Osteoblast (primary cell): Measurements from ENCODE around the gene TSPAN13. TPM values are rescaled to one million over a fixed set of nuclear protein-coding genes. Genes with fewer than 3 reads are reported as not detected.

Experiments
- DNase-seq: peaks from one replicate; pipeline ENCODE4 v3.0.0; 2011; ENCODE audit warnings: low spot score, mixed read lengths; ENCODE audit not compliant: insufficient read length; ENCODE audit errors: missing footprints
- H2AFZ ChIP-seq: 2 replicates; pipeline ENCODE4 v1.6.0; 2011; ENCODE audit warnings: mild to moderate bottlenecking, low read length
- H3K27ac ChIP-seq: 2 replicates; pipeline ENCODE4 v1.5.1; 2011; ENCODE audit warnings: mild to moderate bottlenecking, low read depth, low read length, moderate library complexity
- H3K27me3 ChIP-seq: 2 replicates; pipeline ENCODE4 v1.6.0; 2012; ENCODE audit warnings: mild to moderate bottlenecking, control low read depth, inconsistent platforms, low read length, moderate library complexity; ENCODE audit not compliant: insufficient read depth
- H3K36me3 ChIP-seq: 2 replicates; pipeline ENCODE4 v1.5.1; 2011; ENCODE audit warnings: mild to moderate bottlenecking, low read length, control low read depth, moderate library complexity; ENCODE audit not compliant: insufficient read depth
- H3K4me1 ChIP-seq: 2 replicates; pipeline ENCODE4 v1.5.1; 2011; ENCODE audit warnings: mild to moderate bottlenecking, low read length, control low read depth, moderate library complexity; ENCODE audit not compliant: insufficient read depth
- H3K4me2 ChIP-seq: 2 replicates; pipeline ENCODE4 v1.6.0; 2011; ENCODE audit warnings: mild to moderate bottlenecking, low read length; ENCODE audit not compliant: insufficient read depth
- H3K4me3 ChIP-seq: fragments of 200-600 bp; sonication (generic); 3 replicates; pipeline ENCODE4 v1.5.1; 2012; ENCODE audit warnings: mild to moderate bottlenecking, low read length, inconsistent platforms; ENCODE audit not compliant: insufficient read depth
- H3K79me2 ChIP-seq: 2 replicates; pipeline ENCODE4 v1.6.0; 2012; ENCODE audit warnings: mild to moderate bottlenecking, low read length, control low read depth, inconsistent platforms; ENCODE audit not compliant: insufficient read depth
- H3K9me3 ChIP-seq: 2 replicates; pipeline ENCODE4 v1.5.1; 2011; ENCODE audit warnings: low read depth, low read length, control low read depth
- H4K20me1 ChIP-seq: 2 replicates; pipeline ENCODE4 v1.6.0; 2012; ENCODE audit warnings: mild to moderate bottlenecking, low read length, control low read depth; ENCODE audit not compliant: insufficient read depth
- total RNA-seq: library from RNA; depleted of rRNA; stranded (reverse); fragments of >200 nt; gene quantifications from 2 replicates; pipeline ENCODE4 v1.2.3, GENCODE V29; 2012
- TF ChIP-seq, protein P1 (sequence below): IDR thresholded peaks from 2 replicates; pipeline ENCODE4 v1.5.1; 2011; ENCODE audit warnings: mild to moderate bottlenecking, low read depth, low read length, moderate library complexity; ENCODE audit errors: extremely low read depth

Gene TSPAN13
- total RNA-seq, 1 donor: 1.8 TPM

DNA sequence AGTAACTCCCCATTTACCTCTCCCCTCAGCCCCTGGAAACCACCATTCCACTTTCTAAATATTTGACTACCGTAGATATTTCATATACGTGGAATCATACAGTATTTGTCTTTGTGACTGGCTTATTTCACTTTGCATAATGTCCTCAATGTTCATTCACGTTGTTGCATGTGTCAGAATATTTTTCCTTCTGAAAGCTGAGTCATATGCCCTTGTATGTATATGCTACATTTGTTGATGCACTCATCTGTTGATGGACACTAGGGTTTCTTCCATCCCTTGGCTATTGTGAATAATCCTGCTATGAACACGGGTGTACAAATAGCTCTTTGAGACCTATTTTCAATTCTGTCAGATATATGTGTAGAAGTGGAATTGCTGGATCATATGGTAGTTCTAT is 25.8 kb upstream of the TSPAN13 start:
- no peaks in the 10 kb centered on the region for H3K36me3 ChIP-seq
- TF ChIP-seq, protein P1, sequence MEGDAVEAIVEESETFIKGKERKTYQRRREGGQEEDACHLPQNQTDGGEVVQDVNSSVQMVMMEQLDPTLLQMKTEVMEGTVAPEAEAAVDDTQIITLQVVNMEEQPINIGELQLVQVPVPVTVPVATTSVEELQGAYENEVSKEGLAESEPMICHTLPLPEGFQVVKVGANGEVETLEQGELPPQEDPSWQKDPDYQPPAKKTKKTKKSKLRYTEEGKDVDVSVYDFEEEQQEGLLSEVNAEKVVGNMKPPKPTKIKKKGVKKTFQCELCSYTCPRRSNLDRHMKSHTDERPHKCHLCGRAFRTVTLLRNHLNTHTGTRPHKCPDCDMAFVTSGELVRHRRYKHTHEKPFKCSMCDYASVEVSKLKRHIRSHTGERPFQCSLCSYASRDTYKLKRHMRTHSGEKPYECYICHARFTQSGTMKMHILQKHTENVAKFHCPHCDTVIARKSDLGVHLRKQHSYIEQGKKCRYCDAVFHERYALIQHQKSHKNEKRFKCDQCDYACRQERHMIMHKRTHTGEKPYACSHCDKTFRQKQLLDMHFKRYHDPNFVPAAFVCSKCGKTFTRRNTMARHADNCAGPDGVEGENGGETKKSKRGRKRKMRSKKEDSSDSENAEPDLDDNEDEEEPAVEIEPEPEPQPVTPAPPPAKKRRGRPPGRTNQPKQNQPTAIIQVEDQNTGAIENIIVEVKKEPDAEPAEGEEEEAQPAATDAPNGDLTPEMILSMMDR: no peak
- no peaks in the 10 kb centered on the region for H3K9me3 ChIP-seq
- no peak overlapping the region for H3K4me3 ChIP-seq
- H3K27ac ChIP-seq: no peak overlapping the region
- H2AFZ ChIP-seq: no peak overlapping the region
- H3K79me2 ChIP-seq: no peaks in the 10 kb centered on the region
- no peak overlapping the region for H3K4me2 ChIP-seq
- no peaks in the 10 kb centered on the region for H4K20me1 ChIP-seq
- H3K4me1 ChIP-seq: no peaks in the 10 kb centered on the region
- no peak for DNase-seq
- no peaks in the 10 kb centered on the region for H3K27me3 ChIP-seq

DNA sequence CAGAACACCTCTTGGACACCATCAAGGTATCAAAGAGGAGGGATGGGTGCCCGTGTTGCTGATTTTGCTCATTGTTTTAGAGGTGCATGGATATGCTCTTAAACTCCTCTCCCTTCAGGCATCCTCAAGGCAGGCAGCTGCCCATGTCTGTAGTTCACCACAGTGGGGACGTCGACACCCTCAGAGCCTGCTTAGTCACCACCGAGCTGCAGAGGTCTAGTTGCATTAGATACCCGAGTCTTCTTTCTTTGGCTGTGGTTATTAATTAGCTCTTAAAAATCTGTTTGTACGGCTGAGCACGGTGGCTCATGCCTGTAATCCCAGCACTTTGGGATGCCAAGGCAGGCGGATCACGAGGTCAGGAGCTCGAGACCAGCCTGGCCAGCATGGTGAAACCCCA is 24.7 kb upstream of the TSPAN13 start:
- no peak for DNase-seq
- Histone ChIP-seq H4K20me1 (no peaks in the 10 kb centered on the region), H3K4me3 (no peak overlapping the region), H3K27ac (no peak overlapping the region), H3K27me3 (no peaks in the 10 kb centered on the region), H3K9me3 (no peaks in the 10 kb centered on the region), H3K4me2 (no peak overlapping the region), H3K79me2 (no peaks in the 10 kb centered on the region), H3K4me1 (no peaks in the 10 kb centered on the region), H3K36me3 (no peaks in the 10 kb centered on the region), H2AFZ (no peak overlapping the region)
- TF ChIP-seq, protein P1: no peak

DNA sequence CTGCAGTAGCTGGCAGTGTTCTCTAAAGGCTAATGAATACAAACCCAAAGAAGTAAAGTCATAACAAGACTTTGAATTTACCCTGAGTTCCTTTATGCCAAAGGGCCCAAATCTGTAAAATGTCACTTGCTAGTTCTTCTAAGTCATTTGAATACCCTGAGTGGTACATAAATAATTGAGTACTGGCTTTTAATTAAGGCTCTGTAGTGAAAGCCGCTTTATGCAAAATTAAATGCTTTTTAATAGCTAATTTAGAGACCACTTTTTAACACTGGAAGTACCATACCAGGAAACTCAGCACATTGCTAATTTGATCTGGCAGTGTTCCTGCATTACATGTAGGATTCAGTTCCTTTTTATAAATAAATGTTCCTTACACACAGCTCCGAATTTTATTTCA is 24.0 kb upstream of the TSPAN13 start:
- no peaks in the 10 kb centered on the region for H3K4me1 ChIP-seq
- no peaks in the 10 kb centered on the region for H3K79me2 ChIP-seq
- H3K4me3 ChIP-seq: no peak overlapping the region
- H3K4me2 ChIP-seq: no peak overlapping the region
- no peak overlapping the region for H2AFZ ChIP-seq
- H3K27me3 ChIP-seq: no peaks in the 10 kb centered on the region
- no peaks in the 10 kb centered on the region for H4K20me1 ChIP-seq
- no peaks in the 10 kb centered on the region for H3K9me3 ChIP-seq
- no peak overlapping the region for H3K27ac ChIP-seq
- TF ChIP-seq, protein P1: no peak
- no peak for DNase-seq
- no peaks in the 10 kb centered on the region for H3K36me3 ChIP-seq

DNA sequence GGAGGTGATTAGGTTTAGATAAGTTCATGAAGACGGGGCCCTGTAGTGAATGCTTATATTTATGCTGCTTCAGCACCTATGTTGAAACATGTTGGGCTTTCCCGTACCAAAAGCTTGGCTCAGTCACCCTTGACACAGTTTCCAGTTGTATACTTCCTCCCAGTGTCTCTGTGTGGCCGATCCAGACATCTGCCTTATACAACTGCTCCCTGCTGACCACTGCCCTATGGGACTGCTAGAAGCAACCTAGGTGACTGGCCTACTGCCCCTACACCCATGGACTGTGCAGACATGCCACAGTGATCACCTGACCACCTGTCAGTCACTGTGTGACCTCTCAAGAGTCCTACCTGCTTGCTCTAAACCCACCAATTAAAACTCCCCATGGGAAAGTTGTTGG is 22.6 kb upstream of the TSPAN13 start:
- Histone ChIP-seq H3K27ac (no peak overlapping the region), H3K9me3 (no peaks in the 10 kb centered on the region), H2AFZ (no peak overlapping the region), H3K27me3 (no peaks in the 10 kb centered on the region), H3K79me2 (no peaks in the 10 kb centered on the region), H3K36me3 (no peaks in the 10 kb centered on the region), H3K4me3 (no peak overlapping the region), H3K4me1 (no peaks in the 10 kb centered on the region), H4K20me1 (no peaks in the 10 kb centered on the region), H3K4me2 (no peak overlapping the region)
- TF ChIP-seq, protein P1: no peak
- peak; percentile 31 for DNase-seq
